ENCODE measurements around the gene DEDD.
"Not testable (repeated sequence)": the region's sequence is repeated elsewhere in the genome, so short reads cannot be mapped to it uniquely, and the experiment has no call there.

The DEDD gene

GRCh38 chr1:161127649-161128048 is 4.8 kb downstream of the DEDD start:
- DNase-seq (ENCODE audit: low spot score): no peak

- DNase-seq (ENCODE audit: low spot score): no peak
These were observed 9.5 kb downstream of the DEDD start for GRCh38 chr1:161122967-161123366.

GRCh38 chr1:161121834-161122233 is 10.6 kb downstream of the DEDD start:
- no peak for DNase-seq (ENCODE audit: low spot score)

GRCh38 chr1:161121042-161121650 is 11.3 kb downstream of the DEDD start:
- no peak for DNase-seq (ENCODE audit: low spot score)

GRCh38 chr1:161119092-161119903 is 13.2 kb downstream of the DEDD start:
- DNase-seq (ENCODE audit: low spot score): peak; percentile 77

GRCh38 chr1:161117759-161118581 is 14.5 kb downstream of the DEDD start, which contains the start of the genes NIT1 and PFDN2:
TSS of gene NIT1 (plus strand) at chr1:161118105. CDS start at chr1:161118177, 72 bp downstream.
TSS of gene PFDN2 (minus strand) at chr1:161118037. CDS start at chr1:161118026, 11 bp downstream.
- DNase-seq (ENCODE audit: low spot score): peak; percentile 96

GRCh38 chr1:161115961-161116360 is 16.5 kb downstream of the DEDD start:
- DNase-seq (ENCODE audit: low spot score): not testable (repeated sequence)

- DNase-seq (ENCODE audit: low spot score): no peak
These were observed 17.2 kb downstream of the DEDD start for GRCh38 chr1:161115132-161115711.

- no peak for DNase-seq (ENCODE audit: low spot score)
These were observed 17.9 kb downstream of the DEDD start for GRCh38 chr1:161114556-161114955.

- DNase-seq (ENCODE audit: low spot score): no peak
These were observed 18.6 kb downstream of the DEDD start for GRCh38 chr1:161113915-161114314.

- no peak for DNase-seq (ENCODE audit: low spot score)
These were observed 20.9 kb downstream of the DEDD start for GRCh38 chr1:161111527-161111926.

GRCh38 chr1:161111117-161111516 is 21.4 kb downstream of the DEDD start:
- no peak for DNase-seq (ENCODE audit: low spot score)

- no peak for DNase-seq (ENCODE audit: low spot score)
These were observed 26.0 kb downstream of the DEDD start for GRCh38 chr1:161106431-161106830.

GRCh38 chr1:161100556-161100955 is 31.9 kb downstream of the DEDD start:
- no peak for DNase-seq (ENCODE audit: low spot score)

GRCh38 chr1:161099090-161099802 is 33.2 kb downstream of the DEDD start:
- DNase-seq (ENCODE audit: low spot score): no peak

- DNase-seq (ENCODE audit: low spot score): peak; percentile 85
These were observed 34.0 kb downstream of the DEDD start, which contains the start of gene KLHDC9 for GRCh38 chr1:161098210-161099068. TSS of gene KLHDC9 (plus strand) at chr1:161098361. CDS start at chr1:161098536, 175 bp downstream.

- peak; percentile 75 for DNase-seq (ENCODE audit: low spot score)
These were observed 35.9 kb downstream of the DEDD start for GRCh38 chr1:161096530-161096929.

- no peak for DNase-seq (ENCODE audit: low spot score)
These were observed 36.5 kb downstream of the DEDD start for GRCh38 chr1:161096015-161096414.

- no peak for DNase-seq (ENCODE audit: low spot score)
These were observed 37.2 kb downstream of the DEDD start for GRCh38 chr1:161095230-161095629.

- DNase-seq (ENCODE audit: low spot score): no peak
These were observed 38.0 kb downstream of the DEDD start for GRCh38 chr1:161094481-161094880.

Measured in AG20443 (cell line).